H9 (cell line): Measurements from ENCODE around the gene IGF2R. TPM values are rescaled to one million over a fixed set of nuclear protein-coding genes. Genes with fewer than 3 reads are reported as not detected.

Source experiments
- DNase-seq: peaks from one replicate; pipeline ENCODE4 v3.0.0-alpha.2; 2017
- H2AFZ ChIP-seq: one replicate; pipeline ENCODE4 v1.6.1; 2013; ENCODE audit warnings: mild to moderate bottlenecking, low read length, control low read depth, moderate library complexity
- H2AK5ac ChIP-seq: 2 replicates; pipeline ENCODE4 v1.6.1; 2013; ENCODE audit warnings: low read length, control low read depth, mixed read lengths; ENCODE audit not compliant: insufficient read length
- H2BK120ac ChIP-seq: one replicate; pipeline ENCODE4 v1.6.1; 2013; ENCODE audit warnings: low read depth, mild to moderate bottlenecking, low read length, control low read depth, inconsistent platforms; ENCODE audit not compliant: poor library complexity, severe bottlenecking
- H2BK12ac ChIP-seq: 2 replicates; pipeline ENCODE4 v1.6.1; 2013; ENCODE audit warnings: low read length, control low read depth, mixed read lengths, low read depth; ENCODE audit not compliant: insufficient read length
- H2BK15ac ChIP-seq: 2 replicates; pipeline ENCODE4 v1.6.1; 2013; ENCODE audit warnings: low read depth, low read length, control low read depth
- H2BK20ac ChIP-seq: one replicate; pipeline ENCODE4 v1.6.1; 2013; ENCODE audit warnings: low read depth, mild to moderate bottlenecking, low read length, control low read depth, inconsistent platforms; ENCODE audit not compliant: poor library complexity, severe bottlenecking
- H2BK5ac ChIP-seq: 2 replicates; pipeline ENCODE4 v1.6.1; 2013; ENCODE audit warnings: low read length, control low read depth, mixed read lengths; ENCODE audit not compliant: insufficient read length
- H3K14ac ChIP-seq: 2 replicates; pipeline ENCODE4 v1.6.1; 2013; ENCODE audit warnings: low read length, control low read depth; ENCODE audit not compliant: insufficient read depth
- H3K18ac ChIP-seq: 2 replicates; pipeline ENCODE4 v1.6.1; 2013; ENCODE audit warnings: low read depth, mild to moderate bottlenecking, mixed read lengths, low read length, control low read depth; ENCODE audit not compliant: insufficient read length
- H3K23ac ChIP-seq: 2 replicates; pipeline ENCODE4 v1.6.1; 2013; ENCODE audit warnings: low read length, control low read depth, mixed read lengths, low read depth; ENCODE audit not compliant: insufficient read length
- H3K23me2 ChIP-seq: 2 replicates; pipeline ENCODE4 v1.6.1; 2013; ENCODE audit warnings: low read depth, mild to moderate bottlenecking, mixed read lengths, low read length, control low read depth; ENCODE audit not compliant: insufficient read length, poor library complexity, severe bottlenecking
- H3K27ac ChIP-seq: 2 replicates; pipeline ENCODE4 v1.5.1; 2013; ENCODE audit warnings: low read length, control low read depth, mixed read lengths, low read depth; ENCODE audit not compliant: insufficient read length
- H3K27me3 ChIP-seq: 2 replicates; pipeline ENCODE4 v1.6.1; 2013; ENCODE audit warnings: low read length, control low read depth, inconsistent platforms; ENCODE audit not compliant: insufficient read depth
- H3K4ac ChIP-seq: 2 replicates; pipeline ENCODE4 v1.6.1; 2013; ENCODE audit warnings: low read depth, mild to moderate bottlenecking, control low read depth, inconsistent platforms, low read length, moderate library complexity
- H3K4me1 ChIP-seq: 2 replicates; pipeline ENCODE4 v1.6.1; 2013; ENCODE audit warnings: low read length, control low read depth, inconsistent platforms; ENCODE audit not compliant: insufficient read depth
- H3K4me2 ChIP-seq: 2 replicates; pipeline ENCODE4 v1.6.1; 2013; ENCODE audit warnings: low read length, control low read depth, mixed read lengths; ENCODE audit not compliant: insufficient read length, insufficient read depth
- H3K56ac ChIP-seq: 2 replicates; pipeline ENCODE4 v1.6.1; 2013; ENCODE audit warnings: low read depth, mild to moderate bottlenecking, mixed read lengths, low read length, control low read depth; ENCODE audit not compliant: insufficient read length
- H3K79me1 ChIP-seq: 2 replicates; pipeline ENCODE4 v1.6.1; 2013; ENCODE audit warnings: low read depth, mild to moderate bottlenecking, moderate library complexity, low read length, control low read depth, inconsistent platforms; ENCODE audit not compliant: insufficient read depth, poor library complexity, severe bottlenecking
- H3K79me2 ChIP-seq: 2 replicates; pipeline ENCODE4 v1.6.1; 2013; ENCODE audit warnings: low read length, control low read depth, inconsistent platforms; ENCODE audit not compliant: insufficient read depth
- H3K9ac ChIP-seq: 2 replicates; pipeline ENCODE4 v1.6.1; 2013; ENCODE audit warnings: low read length, control low read depth, mixed read lengths; ENCODE audit not compliant: insufficient read length; ENCODE audit errors: extremely low read depth
- H3K9me3 ChIP-seq: one replicate; pipeline ENCODE4 v1.6.1; 2013; ENCODE audit warnings: low read depth, low read length, inconsistent platforms; ENCODE audit not compliant: control insufficient read depth
- H3T11ph ChIP-seq: one replicate; pipeline ENCODE4 v1.6.1; 2013; ENCODE audit warnings: mild to moderate bottlenecking, low read length, control low read depth, inconsistent platforms
- H4K20me1 ChIP-seq: one replicate; pipeline ENCODE4 v1.6.1; 2013; ENCODE audit not compliant: control insufficient read depth, insufficient read length, insufficient read depth
- H4K5ac ChIP-seq: 2 replicates; pipeline ENCODE4 v1.6.1; 2013; ENCODE audit warnings: low read depth, mild to moderate bottlenecking, mixed read lengths, low read length, control low read depth; ENCODE audit not compliant: insufficient read length
- H4K8ac ChIP-seq: replicated peaks from 2 replicates; pipeline ENCODE4 v1.6.1; 2013; ENCODE audit warnings: low read length, control low read depth, mixed read lengths, low read depth; ENCODE audit not compliant: insufficient read length
- H4K91ac ChIP-seq: 2 replicates; pipeline ENCODE4 v1.6.1; 2013; ENCODE audit warnings: low read depth, mild to moderate bottlenecking, moderate library complexity, mixed read lengths, low read length, control low read depth; ENCODE audit not compliant: insufficient read length
- H3K27ac Mint-ChIP-seq, 3 experiments: 2 replicates in 2 of 3; 3 replicates in 1 of 3; pipeline ENCODE4 v1.8.0; 2020 to 2021; ENCODE audit warnings: mixed read lengths in 3 of 3, mild to moderate bottlenecking in 1 of 3, moderate library complexity in 1 of 3
- H3K27me3 Mint-ChIP-seq: 2 replicates; pipeline ENCODE4 v1.8.0; 2021; ENCODE audit warnings: low read depth, mild to moderate bottlenecking, moderate library complexity, mixed read lengths
- H3K36me3 Mint-ChIP-seq, 3 experiments: 2 replicates in 2 of 3; 3 replicates in 1 of 3; pipeline ENCODE4 v1.8.0; 2020 to 2021; ENCODE audit warnings: low read depth in 3 of 3, mixed read lengths in 3 of 3; ENCODE audit not compliant: insufficient read depth in 1 of 3
- H3K4me1 Mint-ChIP-seq, 2 experiments: 2 replicates each; pipeline ENCODE4 v1.8.0; 2020; ENCODE audit warnings: mixed read lengths in 2 of 2
- H3K4me3 Mint-ChIP-seq, 2 experiments: 2 replicates in 1 of 2; 3 replicates in 1 of 2; pipeline ENCODE4 v1.8.0; 2020 to 2021; ENCODE audit warnings: mild to moderate bottlenecking in 2 of 2, mixed read lengths in 2 of 2, moderate library complexity in 1 of 2
- H3K9me3 Mint-ChIP-seq, 2 experiments: 2 replicates in 1 of 2; 3 replicates in 1 of 2; pipeline ENCODE4 v1.8.0; 2020; ENCODE audit warnings: mild to moderate bottlenecking in 2 of 2, mixed read lengths in 2 of 2, moderate library complexity in 1 of 2
- WGBS: extraction: QIAGEN DNeasy Blood & Tissue Kit; methylation state at CpG from one replicate; pipeline ENCODE4 v1.1.7; 2013; ENCODE audit warnings: missing lambda C conversion rate, low lambda C conversion rate, mixed read lengths; ENCODE audit not compliant: insufficient read length; ENCODE audit errors: extremely low coverage; 5-methylcytosine and 5-hydroxymethylcytosine counted together
- total RNA-seq: library from RNA; stranded (reverse); gene quantifications from 2 replicates; pipeline ENCODE4 v1.2.1, GENCODE V29; 2021
- TF ChIP-seq, protein P1 (sequence below): fragments of 200-600 bp; sonication (generic); conservative IDR thresholded peaks from 3 replicates; pipeline ENCODE4 v1.8.0; 2021; ENCODE audit warnings: antibody characterized with exemption, mild to moderate bottlenecking

The IGF2R gene
- total RNA-seq, 1 experiment from 2014 or later, result 66.7 TPM

DNA sequence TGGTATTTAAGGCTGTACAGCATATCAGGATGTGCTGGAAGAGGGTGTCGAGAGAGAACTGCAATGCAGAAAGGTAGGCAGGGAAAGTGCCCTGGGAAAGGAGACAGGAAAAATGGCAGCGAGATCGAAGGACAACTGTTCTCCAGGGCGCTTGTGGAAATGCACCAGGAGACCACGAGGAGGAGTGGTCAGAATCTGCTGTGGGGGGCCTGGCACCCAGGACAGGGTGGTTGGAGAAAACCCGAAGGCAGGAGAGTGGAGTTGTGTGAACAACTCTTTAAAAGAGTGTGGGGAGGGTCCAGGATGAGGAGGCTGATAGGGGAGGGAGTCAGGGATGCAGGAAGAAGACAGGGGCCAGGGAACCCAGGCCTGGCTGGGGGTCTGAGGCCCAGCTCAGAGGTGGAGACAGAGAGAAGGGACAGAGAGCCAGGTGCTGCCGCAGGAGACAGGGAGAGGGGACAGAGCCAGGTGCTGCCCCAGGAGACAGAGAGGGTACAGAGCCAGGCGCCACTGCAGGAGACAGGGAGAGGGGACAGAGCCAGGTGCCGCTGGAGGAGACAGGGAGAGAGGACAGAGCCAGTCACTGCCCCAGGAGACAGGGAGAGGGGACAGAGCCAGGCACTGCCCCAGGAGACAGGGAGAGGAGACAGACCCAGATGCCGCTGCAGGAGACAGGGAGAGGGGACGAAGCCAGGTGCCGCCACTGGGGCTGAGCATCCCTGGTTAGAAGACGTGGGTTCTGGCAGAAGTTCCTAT lies 162.0 kb downstream of the IGF2R start:
- H2AFZ ChIP-seq, result no peak overlapping the region
- no peak overlapping the region for H3K9ac ChIP-seq
- H3K14ac ChIP-seq, result no peak overlapping the region
- H4K91ac ChIP-seq, result no peak overlapping the region
- no peak overlapping the region for H3T11ph ChIP-seq
- H3K27ac Mint-ChIP-seq, result peak overlapping the region in 1 of 3 experiments; percentile 7; a peak in 1 of 7 replicates
- no CpG with 5 or more reads among the region's 13 CpGs for WGBS
- no peak overlapping the region for H2AK5ac ChIP-seq
- H3K79me2 ChIP-seq, result no peaks in the 10 kb centered on the region
- H3K4ac ChIP-seq, result no peak overlapping the region
- no peaks in the 10 kb centered on the region for H4K20me1 ChIP-seq
- no peak overlapping the region for H2BK5ac ChIP-seq
- DNase-seq, result no peak
- H2BK15ac ChIP-seq, result no peak overlapping the region
- H3K4me1 Mint-ChIP-seq, result peaks cover 28 to 39% of the 10 kb centered on the region in 2 experiments
- H4K8ac ChIP-seq, result no peak overlapping the region
- no peak overlapping the region for H3K23ac ChIP-seq
- H2BK120ac ChIP-seq, result no peak overlapping the region
- TF ChIP-seq, protein P1, sequence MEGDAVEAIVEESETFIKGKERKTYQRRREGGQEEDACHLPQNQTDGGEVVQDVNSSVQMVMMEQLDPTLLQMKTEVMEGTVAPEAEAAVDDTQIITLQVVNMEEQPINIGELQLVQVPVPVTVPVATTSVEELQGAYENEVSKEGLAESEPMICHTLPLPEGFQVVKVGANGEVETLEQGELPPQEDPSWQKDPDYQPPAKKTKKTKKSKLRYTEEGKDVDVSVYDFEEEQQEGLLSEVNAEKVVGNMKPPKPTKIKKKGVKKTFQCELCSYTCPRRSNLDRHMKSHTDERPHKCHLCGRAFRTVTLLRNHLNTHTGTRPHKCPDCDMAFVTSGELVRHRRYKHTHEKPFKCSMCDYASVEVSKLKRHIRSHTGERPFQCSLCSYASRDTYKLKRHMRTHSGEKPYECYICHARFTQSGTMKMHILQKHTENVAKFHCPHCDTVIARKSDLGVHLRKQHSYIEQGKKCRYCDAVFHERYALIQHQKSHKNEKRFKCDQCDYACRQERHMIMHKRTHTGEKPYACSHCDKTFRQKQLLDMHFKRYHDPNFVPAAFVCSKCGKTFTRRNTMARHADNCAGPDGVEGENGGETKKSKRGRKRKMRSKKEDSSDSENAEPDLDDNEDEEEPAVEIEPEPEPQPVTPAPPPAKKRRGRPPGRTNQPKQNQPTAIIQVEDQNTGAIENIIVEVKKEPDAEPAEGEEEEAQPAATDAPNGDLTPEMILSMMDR, result no peak
- H3K23me2 ChIP-seq, result no peaks in the 10 kb centered on the region
- H2BK12ac ChIP-seq, result no peak overlapping the region
- H3K18ac ChIP-seq, result no peak overlapping the region
- no peak overlapping the region for H4K5ac ChIP-seq
- H3K27me3 ChIP-seq, result no peaks in the 10 kb centered on the region
- peaks cover 16% of the 10 kb centered on the region for H3K27me3 Mint-ChIP-seq
- peaks cover 6% of the 10 kb centered on the region; the same call in 1 of the 2 replicates for H3K4me1 ChIP-seq
- no peak overlapping the region for H3K56ac ChIP-seq
- H3K36me3 Mint-ChIP-seq, result peaks cover 0 to 2% (median 0%) of the 10 kb centered on the region in 3 experiments; a peak in 1 of 7 replicates
- no peaks in the 10 kb centered on the region for H3K9me3 Mint-ChIP-seq
- no peak overlapping the region for H2BK20ac ChIP-seq
- no peaks in the 10 kb centered on the region for H3K9me3 ChIP-seq
- H3K27ac ChIP-seq, result no peak overlapping the region
- no peak overlapping the region for H3K4me3 Mint-ChIP-seq
- H3K79me1 ChIP-seq, result no peaks in the 10 kb centered on the region
- no peak overlapping the region for H3K4me2 ChIP-seq
